PC-3 (cell line): ENCODE results near the gene CLIC5. TPM values are rescaled to one million over a fixed set of nuclear protein-coding genes. Genes with fewer than 3 reads are reported as not detected.

Source experiments
- ATAC-seq: fragments of 200-7000 bp; cut with Tn5 transposase; 2 replicates; pipeline ENCODE4 v1.9.1; 2020; ENCODE audit warnings: mild to moderate bottlenecking, moderate library complexity
- BruUV-seq: library from RNA; stranded (reverse); fragments of 400-500 nt; replicated peaks from 2 replicates; lab custom pipeline; 2021; lab: Mats Ljungman, UMichigan
- CTCF ChIA-PET: fragments of 300-600 bp; sonication (Branson Sonifier 250); formaldehyde crosslinking; loops from one replicate; lab custom pipeline; 2022; ENCODE audit warnings: antibody characterized with exemption; lab: Charles Lee
- POLR2A ChIA-PET: fragments of 300-600 bp; sonication (Branson Sonifier 250); formaldehyde crosslinking; loops from one replicate; lab custom pipeline; 2022; ENCODE audit warnings: antibody characterized with exemption; ENCODE audit not compliant: unreplicated experiment; lab: Charles Lee
- DNase-seq: peaks from one replicate; pipeline ENCODE4 v3.0.0-alpha.2; 2015
- H2AFZ ChIP-seq: fragments of 300-600 bp; sonication (generic); 2 replicates; pipeline ENCODE4 v1.6.0; 2016; ENCODE audit warnings: antibody characterized with exemption, low read length
- H3F3A ChIP-seq: fragments of 300-600 bp; sonication (generic); one replicate; pipeline ENCODE4 v1.6.0; 2017; ENCODE audit warnings: antibody characterized with exemption, low read length, control low read depth, mild to moderate bottlenecking; ENCODE audit not compliant: unreplicated experiment
- H3K27ac ChIP-seq: fragments of 300-600 bp; sonication (generic); 2 replicates; pipeline ENCODE4 v1.5.1; 2016; ENCODE audit warnings: mild to moderate bottlenecking, low read length
- H3K27me3 ChIP-seq: fragments of 300-600 bp; sonication (generic); 2 replicates; pipeline ENCODE4 v1.6.1; 2016; ENCODE audit warnings: low read length, mixed read lengths
- H3K36me3 ChIP-seq: fragments of 300-600 bp; sonication (generic); 2 replicates; pipeline ENCODE4 v1.6.1; 2016; ENCODE audit warnings: low read depth, mixed run types, low read length, mixed read lengths
- H3K4me1 ChIP-seq: fragments of 300-600 bp; sonication (generic); 2 replicates; pipeline ENCODE4 v1.5.1; 2016; ENCODE audit warnings: low read length; ENCODE audit not compliant: insufficient read depth
- H3K4me2 ChIP-seq: fragments of 300-600 bp; sonication (generic); 2 replicates; pipeline ENCODE4 v1.6.0; 2016; ENCODE audit warnings: low read length
- H3K4me3 ChIP-seq: fragments of 300-600 bp; sonication (generic); 2 replicates; pipeline ENCODE4 v1.5.1; 2016; ENCODE audit warnings: mild to moderate bottlenecking, low read length, mixed read lengths
- H3K79me2 ChIP-seq: fragments of 300-600 bp; sonication (generic); 2 replicates; pipeline ENCODE4 v1.6.1; 2017; ENCODE audit warnings: low read length, mixed read lengths
- H3K9ac ChIP-seq: fragments of 300-600 bp; sonication (generic); 2 replicates; pipeline ENCODE4 v1.6.0; 2016; ENCODE audit warnings: mild to moderate bottlenecking, low read length
- H3K9me2 ChIP-seq: fragments of 300-600 bp; sonication (generic); replicated peaks from 2 replicates; pipeline ENCODE4 v1.6.1; 2016; ENCODE audit warnings: mixed run types, low read length, mixed read lengths
- H3K9me3 ChIP-seq: fragments of 300-600 bp; sonication (generic); 2 replicates; pipeline ENCODE4 v1.6.1; 2016; ENCODE audit warnings: low read length, mixed read lengths
- H4K20me1 ChIP-seq: fragments of 300-600 bp; sonication (generic); 2 replicates; pipeline ENCODE4 v1.6.1; 2016; ENCODE audit warnings: low read length, mixed read lengths
- CTCF ChIP-seq: fragments of 300-600 bp; sonication (generic); conservative IDR thresholded peaks from 2 replicates; pipeline ENCODE4 v1.5.1; 2017; ENCODE audit warnings: antibody characterized with exemption, low read depth, mild to moderate bottlenecking, low read length
- EZH2 ChIP-seq: fragments of 300-600 bp; sonication (generic); IDR thresholded peaks from one replicate; pipeline ENCODE4 v1.6.1; 2017; ENCODE audit warnings: antibody characterized with exemption, mild to moderate bottlenecking, low read length; ENCODE audit not compliant: unreplicated experiment
- EZH2phosphoT487 ChIP-seq: fragments of 300-600 bp; sonication (generic); IDR thresholded peaks from 2 replicates; pipeline ENCODE4 v1.6.1; 2018; ENCODE audit warnings: mild to moderate bottlenecking, antibody characterized with exemption, low read length, borderline replicate concordance
- intact Hi-C: fragments of 100-400 bp; cut with micrococcal nuclease; formaldehyde crosslinking; loops from 2 replicates; pipeline ENCODE4 v1.9.0; 2023
- total RNA-seq: library from RNA; depleted of rRNA; stranded (reverse); fragments of >200 nt; gene quantifications from 2 replicates; pipeline ENCODE4 v1.2.3, GENCODE V29; 2014

CLIC5 gene
- total RNA-seq, 1 experiment from 2014 or later, result not detected

- Histone ChIP-seq H3K4me3 (no peak overlapping the region), H3K79me2 (no peaks in the 10 kb centered on the region), H3K4me1 (no peaks in the 10 kb centered on the region), H3K4me2 (no peak overlapping the region), H3K36me3 (no peaks in the 10 kb centered on the region), H4K20me1 (no peaks in the 10 kb centered on the region), H3K27ac (no peak overlapping the region), H2AFZ (no peak overlapping the region), H3K9me2 (no peaks in the 10 kb centered on the region), H3F3A (no peaks in the 10 kb centered on the region), H3K9me3 (no peaks in the 10 kb centered on the region), H3K27me3 (peaks cover 7% of the 10 kb centered on the region; the same call in 1 of the 2 replicates), H3K9ac (no peak overlapping the region)
- POLR2A ChIA-PET, result no interaction called here
- intact Hi-C loops, result no loop called here
- CTCF ChIA-PET, result no interaction called here
- DNase-seq, result peak; percentile 21
- ATAC-seq, result no peak
- TF ChIP-seq EZH2phosphoT487 (no peak), EZH2 (no peak), CTCF (no peak)
- BruUV-seq, result no TSS peak
Measured at GRCh38 chr6:45949256-45949655, 66.4 kb downstream of the CLIC5 start.

DNA sequence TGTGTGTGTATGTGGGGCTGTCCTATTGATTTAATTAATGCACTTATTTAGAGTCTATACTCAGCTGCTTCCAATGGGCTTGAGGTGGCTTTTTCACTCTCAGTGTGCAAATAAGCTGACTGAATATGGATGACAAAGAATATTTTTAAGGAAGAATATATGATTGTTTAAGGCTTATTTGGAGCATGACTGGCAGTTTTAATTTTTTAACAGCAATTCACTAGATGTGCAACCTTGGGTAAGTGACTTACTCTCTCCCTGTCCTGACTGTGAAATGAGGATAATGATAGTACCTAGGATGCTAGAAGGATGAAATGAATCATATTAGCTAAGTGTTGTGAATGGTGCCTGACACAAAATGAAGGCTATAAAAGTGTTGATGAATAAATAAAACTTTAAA, 67.9 kb downstream of the CLIC5 start:
- H3K9ac ChIP-seq, result no peak overlapping the region
- intact Hi-C loops, result no loop called here
- H3F3A ChIP-seq, result no peaks in the 10 kb centered on the region
- no peaks in the 10 kb centered on the region for H3K9me2 ChIP-seq
- no peak overlapping the region for H3K4me3 ChIP-seq
- H3K4me2 ChIP-seq, result no peak overlapping the region
- no peaks in the 10 kb centered on the region for H3K36me3 ChIP-seq
- no peaks in the 10 kb centered on the region for H3K4me1 ChIP-seq
- no peaks in the 10 kb centered on the region for H4K20me1 ChIP-seq
- no TSS peak for BruUV-seq
- TF ChIP-seq EZH2 (no peak), CTCF (no peak), EZH2phosphoT487 (no peak)
- CTCF ChIA-PET, result no interaction called here
- no peaks in the 10 kb centered on the region for H3K9me3 ChIP-seq
- POLR2A ChIA-PET, result no interaction called here
- ATAC-seq (no peak), DNase-seq (no peak)
- no peak overlapping the region for H2AFZ ChIP-seq
- H3K79me2 ChIP-seq, result no peaks in the 10 kb centered on the region
- H3K27me3 ChIP-seq, result peaks cover 5% of the 10 kb centered on the region; the same call in 1 of the 2 replicates
- H3K27ac ChIP-seq, result no peak overlapping the region

GRCh38 chr6:45946887-45947286, 68.8 kb downstream of the CLIC5 start:
- Histone ChIP-seq H3K4me2 (no peak overlapping the region), H3K36me3 (no peaks in the 10 kb centered on the region), H3K9me2 (no peaks in the 10 kb centered on the region), H3K27ac (no peak overlapping the region), H3K27me3 (peaks cover 6% of the 10 kb centered on the region; the same call in 1 of the 2 replicates), H2AFZ (no peak overlapping the region), H3K9ac (no peak overlapping the region), H3K4me3 (no peak overlapping the region), H3K9me3 (no peaks in the 10 kb centered on the region), H4K20me1 (no peaks in the 10 kb centered on the region), H3F3A (no peaks in the 10 kb centered on the region), H3K79me2 (no peaks in the 10 kb centered on the region), H3K4me1 (no peaks in the 10 kb centered on the region)
- ChIA-PET CTCF (no interaction called here), POLR2A (no interaction called here)
- ATAC-seq, result no peak
- intact Hi-C loops, result no loop called here
- TF ChIP-seq EZH2phosphoT487 (no peak), CTCF (no peak), EZH2 (no peak)
- no peak for DNase-seq
- BruUV-seq, result no TSS peak
